A375 (cell line): ENCODE measurements around the gene MID2. TPM values are rescaled to one million over a fixed set of nuclear protein-coding genes. Genes with fewer than 3 reads are reported as not detected.

ENCODE experiments used
- small RNA-seq: library from RNA; depleted of rRNA; stranded (forward); fragments of <200 nt; gene quantifications from one replicate; pipeline ENCODE3, GENCODE V24; 2014
- total RNA-seq: library from RNA; depleted of rRNA; stranded (reverse); fragments of >200 nt; shearing (Covaris generic); gene quantifications from 2 replicates; pipeline ENCODE4 v1.2.3, GENCODE V29; 2014; rRNA removed

The MID2 gene, protein sequence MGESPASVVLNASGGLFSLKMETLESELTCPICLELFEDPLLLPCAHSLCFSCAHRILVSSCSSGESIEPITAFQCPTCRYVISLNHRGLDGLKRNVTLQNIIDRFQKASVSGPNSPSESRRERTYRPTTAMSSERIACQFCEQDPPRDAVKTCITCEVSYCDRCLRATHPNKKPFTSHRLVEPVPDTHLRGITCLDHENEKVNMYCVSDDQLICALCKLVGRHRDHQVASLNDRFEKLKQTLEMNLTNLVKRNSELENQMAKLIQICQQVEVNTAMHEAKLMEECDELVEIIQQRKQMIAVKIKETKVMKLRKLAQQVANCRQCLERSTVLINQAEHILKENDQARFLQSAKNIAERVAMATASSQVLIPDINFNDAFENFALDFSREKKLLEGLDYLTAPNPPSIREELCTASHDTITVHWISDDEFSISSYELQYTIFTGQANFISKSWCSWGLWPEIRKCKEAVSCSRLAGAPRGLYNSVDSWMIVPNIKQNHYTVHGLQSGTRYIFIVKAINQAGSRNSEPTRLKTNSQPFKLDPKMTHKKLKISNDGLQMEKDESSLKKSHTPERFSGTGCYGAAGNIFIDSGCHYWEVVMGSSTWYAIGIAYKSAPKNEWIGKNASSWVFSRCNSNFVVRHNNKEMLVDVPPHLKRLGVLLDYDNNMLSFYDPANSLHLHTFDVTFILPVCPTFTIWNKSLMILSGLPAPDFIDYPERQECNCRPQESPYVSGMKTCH
- total RNA-seq: 1.2 and 2.6 TPM in 2 replicates

DNA sequence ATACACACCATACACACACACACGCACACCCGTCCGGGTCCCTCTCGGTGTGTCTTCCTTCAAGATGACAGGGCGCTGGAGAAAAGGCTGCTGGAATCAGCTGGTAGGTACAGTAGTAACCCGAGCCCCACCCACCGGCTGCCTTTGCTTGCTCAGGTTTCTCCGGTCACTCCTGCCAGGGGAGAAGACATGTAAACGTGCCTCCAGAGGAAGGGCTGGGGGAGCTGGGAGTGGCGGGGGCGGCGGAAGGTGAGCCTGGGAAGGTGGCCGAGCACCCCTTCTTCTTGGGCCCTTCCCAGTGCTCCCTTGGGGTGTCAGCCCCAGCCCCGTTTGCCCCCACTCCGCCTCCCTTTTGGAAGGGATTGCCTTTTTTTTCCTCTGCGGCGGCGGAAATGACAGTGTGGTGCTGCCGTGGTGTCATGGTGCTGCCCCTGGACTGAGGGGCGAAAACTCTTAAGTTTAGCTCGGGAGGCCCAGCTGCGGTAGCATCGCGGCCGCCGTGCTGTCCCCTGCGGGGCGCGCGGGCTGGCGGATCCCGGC lies at the start of gene MID2:
TSS of gene MID2 (plus strand) at position 169 of the 540 bp plus-strand sequence. CDS start 561 bp downstream, outside the sequence.

DNA sequence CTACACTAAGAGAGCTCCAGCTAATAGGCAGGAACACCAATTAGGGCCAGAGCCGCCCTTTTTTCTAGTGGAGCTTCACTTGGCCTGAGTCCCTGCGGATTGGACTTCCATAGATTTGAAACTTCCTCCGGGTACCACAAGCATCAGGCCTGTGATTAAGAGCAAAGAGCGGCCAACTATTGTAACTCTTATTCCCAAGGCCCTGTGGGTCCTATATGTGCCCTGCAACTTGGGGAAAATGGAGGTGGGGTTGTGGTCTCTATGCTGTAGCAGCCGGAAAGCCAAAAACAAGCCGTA lies 48.2 kb upstream of the MID2 start, which contains the start of gene NCBP2L:
TSS of gene NCBP2L (plus strand) at position 198 of the 297 bp plus-strand sequence. CDS start 16,488 bp downstream, outside the sequence.

Small RNAs within 50 kb of the gene (small RNA-seq; reads per million reads assigned to genes)
- gene RF00019: not detected

Other genes with a start within 250 kb of the MID2 start
- gene PRPS1, start 197.4 kb upstream of the MID2 start, total RNA-seq: 34.8 and 38.9 TPM in 2 replicates
- gene TSC22D3, start 50.1 kb upstream of the MID2 start, total RNA-seq: 3.5 and 5.8 TPM in 2 replicates
- gene NCBP2L, start 48.1 kb upstream of the MID2 start, total RNA-seq: not detected in 2 replicates
- not detected in 2 replicates for gene TEX13B, start 156.5 kb downstream of the MID2 start, total RNA-seq
- not detected in 2 replicates for gene VSIG1, start 219.2 kb downstream of the MID2 start, total RNA-seq